GOT3 (cell line): ENCODE measurements around the gene CCNY.

Source experiments
- DNase-seq: peaks from one replicate; lab custom pipeline; 2025; ENCODE audit warnings: mixed read lengths; lab: John Stamatoyannopoulos, UW

The CCNY gene

DNA sequence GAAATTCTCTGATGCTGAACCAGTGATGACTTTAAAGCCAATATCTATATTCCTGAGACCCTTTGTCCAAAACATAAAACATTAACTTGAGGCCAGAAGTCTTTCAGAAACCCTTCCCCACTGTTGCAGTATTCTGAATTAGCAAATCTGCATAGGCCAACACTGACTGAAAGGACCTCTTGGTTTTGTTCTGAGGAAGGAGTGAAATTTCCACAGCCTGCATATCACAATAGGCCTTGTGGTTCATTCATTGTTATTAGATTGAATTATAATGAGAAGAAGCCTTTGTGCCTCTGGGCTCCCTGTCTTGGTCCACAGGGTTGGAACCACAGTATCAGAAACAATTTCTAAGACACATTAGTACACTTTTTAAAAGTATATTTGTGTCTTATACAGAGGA is 90.3 kb downstream of the CCNY start:
- DNase-seq = no peak

DNA sequence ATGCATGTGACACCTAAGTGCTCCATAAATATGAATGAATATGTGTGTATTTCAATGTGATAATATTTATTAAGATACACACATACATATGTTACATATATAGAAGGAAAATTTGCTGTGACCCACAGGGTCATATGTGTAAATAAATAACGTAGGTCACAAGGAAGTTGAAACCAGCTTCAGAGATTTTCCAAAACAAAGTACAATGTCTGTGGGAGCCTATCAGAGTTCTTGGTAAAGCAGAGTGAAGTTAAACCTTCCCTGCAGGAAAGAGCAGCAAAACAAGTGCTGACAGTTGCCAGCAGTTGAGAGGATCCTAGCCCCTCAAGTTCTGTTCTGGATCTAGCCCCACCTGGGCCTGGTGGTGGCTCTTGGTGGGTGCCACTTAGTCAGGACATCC is 91.2 kb downstream of the CCNY start:
- DNase-seq = no peak

DNA sequence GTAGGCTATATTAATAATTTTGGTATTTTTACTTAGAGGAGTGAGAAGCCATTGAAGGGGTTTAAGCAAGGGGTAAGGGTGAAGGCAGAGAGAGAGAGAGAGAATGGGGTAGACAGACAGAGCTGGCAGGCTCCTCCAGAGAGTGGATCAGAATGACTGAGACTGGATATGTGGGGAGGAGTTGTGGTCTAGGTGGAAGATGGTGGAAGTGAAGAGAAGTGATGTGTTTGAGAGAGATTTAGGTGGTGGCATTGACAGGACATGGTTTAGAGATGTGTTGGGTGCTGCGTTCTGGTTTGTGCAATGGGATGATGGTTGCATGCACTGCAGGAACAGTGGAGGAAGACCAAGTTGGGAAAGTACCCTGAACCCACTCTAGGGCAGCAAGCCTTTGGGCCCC is 92.2 kb downstream of the CCNY start:
- no peak for DNase-seq

DNA sequence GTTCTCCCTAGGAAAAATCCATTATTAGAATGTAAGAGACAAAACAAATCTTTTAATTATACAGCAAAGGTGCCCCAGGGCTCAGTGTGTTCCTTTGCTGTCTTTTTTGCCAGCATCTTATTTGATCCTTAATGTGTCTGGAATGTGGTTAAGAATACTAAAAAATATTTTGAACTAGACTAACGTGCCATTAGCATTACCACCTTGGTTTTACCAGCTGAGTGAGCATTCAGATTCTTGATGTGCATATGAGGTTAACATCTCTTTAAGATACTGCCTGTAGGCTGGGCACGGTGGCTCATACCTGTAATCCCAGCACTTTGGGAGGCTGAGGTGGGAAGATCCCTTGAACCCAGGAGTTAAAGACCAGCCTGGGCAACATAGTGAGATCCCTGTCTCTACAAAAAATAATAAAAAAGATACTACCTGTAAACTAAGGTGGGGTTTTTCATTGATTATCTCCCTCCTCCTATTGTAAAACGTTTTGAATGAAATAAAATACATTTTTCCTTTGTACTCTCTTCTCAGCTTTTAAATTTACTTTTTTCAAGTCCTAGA is 96.6 kb downstream of the CCNY start:
- DNase-seq = no peak

DNA sequence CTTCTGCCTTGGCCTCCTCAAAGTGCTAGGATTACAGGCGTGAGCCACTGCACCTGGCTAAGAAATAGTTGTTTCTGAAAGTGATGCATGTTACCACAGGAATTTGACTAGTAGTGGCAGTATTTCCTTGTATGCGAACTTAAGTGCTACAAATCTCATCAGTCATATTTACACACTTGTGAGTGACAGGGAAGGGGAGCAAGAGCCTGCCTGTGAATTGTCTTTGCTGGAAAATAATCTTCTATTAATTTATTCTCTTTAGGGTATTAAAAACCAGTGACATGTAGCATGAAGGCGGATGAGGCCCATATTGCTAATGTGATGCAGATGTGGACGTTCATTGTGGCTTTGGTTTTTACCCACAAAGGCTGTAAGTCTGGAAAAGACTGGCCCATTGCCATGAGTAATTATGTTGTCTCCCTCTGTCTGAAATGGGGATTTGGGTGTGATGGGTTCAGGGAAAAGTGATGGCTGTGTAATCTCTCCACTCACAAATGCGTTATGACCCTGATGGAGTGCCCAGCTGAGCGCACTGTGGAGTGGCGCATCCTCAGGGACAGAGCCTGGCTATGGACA is 97.6 kb downstream of the CCNY start:
- no peak for DNase-seq

DNA sequence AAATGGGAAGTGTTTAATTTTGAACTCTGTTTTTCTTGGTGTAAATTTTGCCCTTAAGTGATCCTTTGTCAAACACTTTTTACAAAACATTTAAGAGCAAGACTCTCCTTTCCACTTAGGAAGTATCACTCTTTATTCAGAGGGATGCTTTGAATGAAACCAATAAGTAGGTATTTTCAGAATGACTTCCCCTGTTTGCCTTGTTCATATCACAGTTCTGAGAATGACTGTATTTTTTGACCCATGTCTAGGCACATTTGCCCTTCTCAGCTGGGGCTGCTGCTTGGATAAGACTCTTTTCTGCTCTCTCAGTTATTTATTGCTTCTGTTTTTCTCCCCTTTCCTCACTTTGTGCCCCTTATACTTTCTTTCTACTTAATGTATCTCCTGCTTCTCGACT is 98.2 kb downstream of the CCNY start:
- no peak for DNase-seq

DNA sequence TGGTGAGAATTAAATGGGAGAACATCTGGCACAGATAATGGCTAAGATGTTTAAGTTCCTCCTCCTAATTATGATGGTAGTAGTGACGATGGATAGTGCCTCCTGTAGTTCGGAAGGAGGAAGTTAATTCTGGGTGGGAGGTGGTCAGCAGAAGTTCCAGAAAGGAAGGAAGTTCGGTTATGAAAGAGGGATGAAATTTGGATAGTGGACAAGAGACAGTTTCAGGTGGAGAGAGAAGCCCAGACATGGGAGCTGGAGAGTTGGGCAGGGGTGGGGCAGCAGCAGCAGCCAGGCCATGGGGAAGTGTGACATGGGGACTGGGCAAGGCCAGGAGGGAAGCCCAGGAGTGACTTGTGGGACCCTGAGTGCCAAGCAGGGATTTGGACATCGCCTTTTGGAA is 99.5 kb downstream of the CCNY start:
- no peak for DNase-seq

DNA sequence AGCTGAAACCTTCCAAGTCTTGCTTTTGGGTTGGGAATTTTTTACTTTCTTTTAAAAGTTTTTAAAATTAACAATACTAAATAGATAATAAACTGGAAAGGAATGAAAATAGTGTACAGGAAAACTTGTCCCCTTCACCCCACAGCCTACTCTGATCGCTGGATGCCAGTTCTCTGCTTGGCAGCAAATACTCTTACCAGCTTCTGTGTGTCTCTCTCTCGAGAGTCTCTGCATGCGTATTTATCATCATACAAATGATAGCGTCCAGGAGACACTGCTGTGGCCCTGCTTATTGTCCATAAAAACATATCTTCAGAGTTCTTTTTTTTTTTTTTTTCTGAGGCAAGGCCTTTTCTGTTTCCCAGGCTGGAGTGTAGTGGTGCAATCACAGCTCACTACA is 101.5 kb downstream of the CCNY start:
- DNase-seq = no peak

DNA sequence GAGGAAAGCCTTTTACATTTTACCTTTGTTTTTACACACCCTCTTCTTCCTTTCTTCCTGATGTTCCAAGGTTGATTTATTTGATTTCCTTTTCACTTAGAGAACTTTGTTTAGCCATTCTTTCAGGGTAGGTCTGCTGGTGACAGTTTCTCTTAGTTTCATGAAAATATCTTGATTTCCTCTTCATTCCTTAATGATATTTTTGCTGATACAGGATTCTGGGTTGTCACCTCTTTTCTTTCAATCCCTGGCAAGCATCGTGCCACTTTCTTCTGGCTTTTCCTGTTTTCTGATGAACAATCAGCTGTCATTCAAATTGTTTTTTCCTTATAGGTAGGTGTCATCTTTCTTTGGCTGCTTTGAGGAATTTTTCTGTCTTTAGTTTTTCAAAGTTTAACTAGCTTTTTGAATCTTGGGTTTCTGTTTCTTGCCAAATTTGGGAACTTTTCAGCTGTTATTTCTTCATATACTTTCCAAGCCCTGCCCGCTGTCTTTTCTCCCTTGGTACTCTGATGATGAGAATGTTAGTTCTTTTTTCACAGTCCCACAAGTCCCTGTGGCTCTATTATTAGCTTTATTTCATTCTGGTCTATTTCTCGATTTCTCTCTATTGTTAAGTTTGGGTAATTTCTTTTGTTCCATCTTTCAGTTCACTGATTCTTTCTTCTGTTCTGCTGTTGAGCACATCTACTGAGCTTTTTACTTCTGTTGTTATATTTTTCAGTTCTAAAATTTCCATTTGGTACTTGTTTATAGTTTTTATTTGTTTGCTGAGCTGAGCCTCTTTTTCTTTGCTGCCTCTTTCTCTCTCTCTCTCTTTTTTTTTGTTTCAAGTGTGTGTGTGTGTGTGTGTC is 102.6 kb downstream of the CCNY start:
- no peak for DNase-seq

DNA sequence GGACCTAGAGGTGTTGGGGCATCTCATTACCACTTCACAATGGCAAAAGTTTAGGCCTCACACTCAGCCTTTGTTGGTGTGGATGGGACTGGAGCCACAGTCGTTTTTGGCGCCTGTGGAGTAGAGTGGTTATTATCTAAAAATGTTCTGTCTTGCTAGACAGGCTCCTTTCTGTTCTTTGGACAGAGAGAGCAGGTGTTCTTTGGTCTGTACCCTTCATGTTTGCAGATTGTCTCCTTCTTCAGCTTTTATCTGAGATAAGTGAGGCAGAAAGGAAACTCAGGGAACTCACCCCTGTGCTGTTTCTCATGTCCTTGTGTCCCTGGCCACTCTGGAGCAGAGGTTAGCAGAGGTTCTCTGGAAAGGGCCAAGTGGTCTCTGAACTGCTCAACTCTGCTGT is 103.7 kb downstream of the CCNY start:
- DNase-seq = no peak

DNA sequence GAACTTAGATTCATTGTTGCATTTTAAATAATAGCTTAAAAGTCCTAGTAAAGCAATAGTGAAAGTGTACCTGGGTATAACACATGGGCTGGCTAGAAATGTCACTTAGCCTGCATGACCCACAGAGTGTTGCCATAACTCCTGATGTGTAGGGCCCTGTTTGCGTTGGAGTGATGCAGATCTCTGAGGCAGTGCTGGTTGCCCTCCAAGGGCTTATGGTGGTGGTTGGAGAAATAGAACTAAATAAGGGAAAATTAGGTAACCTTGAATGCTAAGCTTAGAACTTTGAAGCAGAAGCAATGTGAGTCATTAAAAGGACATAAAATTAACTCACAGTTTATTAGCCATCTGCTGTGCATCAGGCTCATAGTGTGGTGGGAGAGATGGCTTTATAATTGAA is 105.7 kb downstream of the CCNY start:
- DNase-seq = no peak

DNA sequence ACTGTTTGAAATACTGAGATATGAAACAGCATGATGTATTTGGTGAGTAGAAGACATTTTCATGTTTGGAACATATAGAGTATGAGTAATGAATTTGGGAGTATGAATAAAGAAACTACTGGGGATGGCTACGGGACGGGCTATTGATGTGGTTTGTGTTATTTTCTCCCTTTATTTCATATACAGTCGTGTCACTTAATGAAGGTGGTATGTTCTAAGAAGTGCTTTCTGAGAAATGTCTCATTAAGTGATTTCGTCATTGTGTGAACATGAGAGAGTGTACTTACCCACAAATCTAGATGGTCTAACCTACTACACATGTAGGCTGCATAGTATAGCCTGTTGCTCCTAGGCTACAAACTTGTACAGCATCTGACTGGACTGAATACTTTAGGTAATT is 106.3 kb downstream of the CCNY start:
- no peak for DNase-seq

DNA sequence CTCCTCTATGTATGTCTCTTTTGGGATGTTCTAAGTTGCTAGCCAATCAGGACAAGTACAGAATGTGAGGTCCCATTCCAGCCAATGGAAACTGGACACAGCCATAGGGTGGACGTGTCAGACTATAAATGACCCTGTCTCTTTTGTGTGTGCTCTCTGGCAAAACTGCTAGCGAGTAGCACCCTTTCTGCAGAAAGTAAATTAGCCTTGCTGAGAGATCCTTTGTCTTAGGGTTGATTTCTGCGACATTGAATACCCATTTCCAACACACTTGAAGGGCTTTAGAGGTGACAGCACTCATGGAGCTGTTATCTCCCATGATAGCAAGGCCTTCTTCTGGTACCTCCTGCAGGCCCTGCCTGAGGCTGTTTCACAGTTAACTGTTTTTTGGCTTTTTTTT is 107.5 kb downstream of the CCNY start:
- no peak for DNase-seq

DNA sequence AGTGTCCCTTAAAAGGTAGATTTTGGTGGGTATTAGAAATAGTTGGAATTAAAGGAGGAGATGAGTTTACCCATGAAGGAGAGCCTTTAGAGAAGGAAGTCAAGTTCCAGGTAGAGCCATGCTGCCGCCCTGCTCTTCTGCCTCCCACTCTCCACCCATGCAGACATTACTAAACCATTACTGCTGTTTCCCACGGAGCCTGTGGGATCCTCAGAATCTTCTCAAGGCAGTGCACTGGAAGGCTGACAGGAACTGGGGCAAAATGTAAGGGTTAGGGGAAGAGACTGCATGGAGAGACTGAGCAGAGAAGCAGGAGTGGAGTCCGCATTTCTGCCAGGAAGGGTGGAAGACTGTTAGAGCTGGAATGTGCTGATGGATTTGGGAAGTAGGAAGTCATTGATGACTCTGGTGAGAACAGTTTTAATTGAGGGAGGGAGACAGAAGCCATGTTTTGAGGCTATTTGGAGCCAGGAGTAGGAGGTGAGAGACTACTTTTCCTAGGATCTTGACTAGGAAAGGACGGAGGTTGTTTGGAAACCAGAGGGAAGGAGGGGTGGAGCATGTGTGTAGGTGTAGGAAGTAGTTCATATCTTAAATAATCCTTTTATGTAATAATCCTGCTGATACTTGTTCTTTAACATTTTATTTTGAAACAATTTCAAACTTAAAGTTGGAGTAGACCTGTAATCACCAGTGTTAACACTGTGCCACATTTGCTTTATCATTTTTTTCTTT is 109.0 kb downstream of the CCNY start:
- no peak for DNase-seq

DNA sequence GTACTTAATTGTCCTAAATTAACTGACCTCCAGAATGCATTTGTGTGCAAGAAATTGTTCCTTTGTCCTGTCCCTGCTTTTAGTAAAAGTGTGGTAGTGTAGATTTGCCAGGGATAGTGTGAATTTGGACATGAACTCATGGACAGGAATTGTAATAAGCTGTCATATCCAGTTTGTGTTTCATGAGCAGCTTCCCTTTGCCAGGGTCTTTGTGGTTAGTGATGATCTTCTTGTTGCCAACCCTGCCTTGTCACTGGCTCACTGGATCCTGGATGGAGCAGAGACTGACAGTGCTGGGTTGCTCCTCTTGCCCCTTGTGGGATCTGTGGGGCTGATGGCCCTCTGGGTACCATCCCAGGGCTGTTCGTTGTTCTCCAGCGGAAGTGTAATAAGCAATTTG is 110.1 kb downstream of the CCNY start:
- no peak for DNase-seq

DNA sequence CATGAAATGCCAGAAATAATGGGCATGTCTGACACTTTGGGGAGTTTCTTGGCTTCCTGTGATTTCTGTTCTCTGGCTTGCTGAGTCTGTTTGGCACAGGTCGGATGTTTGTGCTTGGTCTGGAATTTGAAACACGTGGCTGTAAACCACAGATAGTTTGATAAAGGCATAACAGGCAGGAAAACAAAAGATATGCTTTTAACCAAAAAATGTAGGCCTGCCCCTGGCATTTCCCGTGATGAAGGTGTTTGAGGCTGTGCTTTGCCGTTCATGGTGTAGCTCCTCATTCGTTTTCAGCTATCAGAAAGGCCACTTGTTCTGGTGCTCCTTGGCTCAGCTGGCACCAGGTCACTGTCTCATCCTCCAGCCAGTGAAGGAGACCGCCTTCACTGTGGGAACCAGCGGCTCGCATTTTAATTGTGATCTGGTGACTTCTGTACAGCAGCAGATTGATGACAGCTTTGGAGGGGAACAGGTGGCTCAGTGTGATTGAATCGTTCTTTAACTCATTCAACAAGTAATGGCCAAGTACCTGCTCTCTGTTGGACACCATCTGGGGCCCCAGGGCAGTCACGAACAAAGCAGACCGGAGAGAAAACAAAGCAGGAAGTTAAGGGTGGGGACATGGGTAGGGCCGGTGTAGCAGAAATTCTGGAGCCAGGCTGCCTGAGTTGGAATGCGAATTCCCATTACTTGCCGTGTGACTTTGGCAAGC is 111.5 kb downstream of the CCNY start:
- no peak for DNase-seq

DNA sequence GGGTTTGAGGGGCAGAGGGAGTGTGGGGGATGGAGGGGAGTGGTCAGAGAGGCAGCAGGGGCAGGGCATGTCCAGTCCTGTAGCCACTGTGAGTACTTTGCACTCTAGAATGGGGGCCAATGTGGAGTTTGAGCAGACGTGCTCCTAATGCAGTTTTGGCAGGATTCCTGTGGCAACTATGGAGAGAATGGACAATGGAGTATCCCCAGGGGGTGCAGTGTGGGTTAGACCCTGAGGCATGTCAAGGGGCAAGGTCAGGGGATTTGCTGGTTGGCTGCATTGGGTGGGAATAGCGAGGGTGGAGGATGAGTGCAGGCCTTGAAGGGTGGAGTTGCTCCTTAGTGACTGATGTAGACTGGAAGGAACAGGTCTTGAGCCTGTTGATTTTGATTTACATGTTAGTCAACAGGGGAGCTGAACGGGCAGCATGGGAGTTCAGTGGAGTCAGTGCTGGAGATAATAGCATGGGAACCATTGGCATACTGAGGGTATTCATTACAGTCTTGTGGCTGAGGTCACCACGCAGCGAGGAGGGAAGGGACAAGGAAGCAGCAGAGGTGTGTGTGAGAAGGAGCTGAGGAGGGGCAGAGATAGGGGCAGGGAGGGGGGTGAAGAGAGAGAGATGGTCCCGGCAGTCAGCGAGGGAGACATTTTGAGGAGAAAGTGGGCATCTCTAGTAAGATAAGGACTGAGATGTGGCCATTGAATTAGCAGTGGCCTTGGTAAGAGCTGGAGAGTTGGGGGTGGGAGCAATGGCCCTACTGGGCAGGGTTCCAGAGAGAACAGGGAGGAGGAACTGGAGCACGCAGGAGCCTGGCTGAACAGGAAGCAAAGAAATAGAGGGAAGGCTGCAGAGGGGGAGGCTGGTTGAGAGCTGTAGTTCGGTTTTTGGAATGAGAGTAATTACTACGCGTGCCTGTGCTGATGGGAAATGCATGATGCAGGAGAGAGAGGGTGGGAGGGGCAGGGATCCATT is 112.7 kb downstream of the CCNY start:
- DNase-seq = no peak

DNA sequence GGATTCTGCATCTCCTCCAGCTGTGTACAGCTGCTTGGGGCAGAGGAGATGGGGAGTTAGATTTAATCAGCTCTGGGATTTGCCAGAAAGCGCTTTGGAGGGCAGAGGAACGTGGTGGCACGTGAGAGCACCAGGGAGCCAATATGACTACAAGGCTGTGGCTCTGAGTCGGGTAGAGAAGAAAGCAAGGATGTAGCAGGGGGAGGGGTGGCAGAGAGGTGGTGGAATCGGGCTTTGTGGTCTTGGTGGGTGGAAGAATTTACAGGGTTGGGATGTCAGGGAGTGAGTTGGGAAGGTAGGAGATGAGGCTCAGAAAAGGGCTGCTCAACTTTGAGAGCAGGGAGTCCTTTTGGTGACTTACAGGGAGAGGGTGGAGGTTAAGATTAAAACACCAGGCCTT is 113.6 kb downstream of the CCNY start:
- no peak for DNase-seq

DNA sequence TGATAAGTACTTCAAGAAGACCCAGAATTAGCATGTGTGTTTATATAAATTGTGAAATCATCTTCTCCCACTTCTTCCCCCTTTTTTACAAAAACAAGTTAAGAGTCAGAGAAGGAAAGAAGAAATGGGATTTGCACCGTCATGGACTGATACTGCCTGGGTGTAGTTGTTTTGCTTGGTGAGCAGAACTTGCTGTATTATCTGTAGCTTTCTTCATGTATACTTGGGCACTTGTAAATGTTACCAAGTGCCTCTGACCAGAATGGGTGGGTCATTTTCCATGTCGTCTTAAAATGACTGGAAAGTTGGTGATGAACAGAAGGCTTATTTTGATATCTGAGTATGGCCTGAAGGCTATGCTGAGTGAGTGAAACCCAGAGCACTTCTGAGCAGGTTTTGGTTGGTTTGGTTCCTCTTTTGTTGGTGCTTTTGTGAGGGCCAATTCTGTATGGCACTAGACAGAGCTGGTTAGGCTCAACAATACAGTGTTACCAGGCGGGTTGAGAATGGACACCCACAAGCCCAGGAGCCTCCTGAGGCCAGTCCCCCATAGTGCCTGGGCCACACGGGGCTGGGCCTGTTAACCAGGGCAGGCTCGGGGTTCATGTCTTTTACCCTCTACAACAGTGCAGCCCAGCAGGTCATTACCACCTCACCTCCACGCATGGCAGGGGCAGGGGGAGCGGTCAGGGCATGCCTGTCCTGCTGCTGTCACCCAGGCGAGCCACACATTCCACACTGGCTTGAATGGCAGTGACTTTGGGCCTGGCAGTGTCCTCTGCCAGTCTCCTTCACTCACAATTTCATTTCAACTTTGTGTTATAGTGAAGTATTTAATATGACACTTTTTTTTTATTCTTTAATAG is 115.1 kb downstream of the CCNY start:
- no peak for DNase-seq

DNA sequence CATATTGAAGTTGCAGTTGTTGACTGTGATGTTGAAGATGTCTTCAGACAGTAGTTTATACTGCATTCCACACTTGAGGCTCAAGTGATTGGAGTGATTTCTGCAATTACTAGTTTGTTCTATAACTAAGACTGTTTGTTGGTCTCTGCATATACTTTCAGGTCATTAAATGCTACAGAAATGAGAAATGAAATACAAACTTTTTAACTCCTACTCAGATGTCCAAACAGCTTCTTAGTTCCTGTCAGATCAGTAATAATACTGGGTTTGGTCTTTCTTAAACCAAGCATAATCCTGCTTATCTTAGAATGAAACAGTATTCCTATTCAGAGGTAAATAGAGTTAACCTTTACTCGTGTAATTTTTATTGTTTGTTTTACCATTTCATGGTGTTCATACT is 115.9 kb downstream of the CCNY start:
- no peak for DNase-seq
